Forelimb muscle (tissue), 1 donor: ENCODE measurements around the gene UBE2J2. TPM values are rescaled to one million over a fixed set of nuclear protein-coding genes. Genes with fewer than 3 reads are reported as not detected.

Experiments used
- DNase-seq: peaks from one replicate; pipeline ENCODE4 v3.0.0-alpha.2; 2013; ENCODE audit warnings: low read depth
- polyA plus RNA-seq: library from polyadenylated mRNA; unstranded; fragments of 120-200 nt; gene quantifications from one replicate; pipeline ENCODE4 v1.2.1, GENCODE V29; 2013; ENCODE audit not compliant: insufficient read length

Gene UBE2J2
- polyA plus RNA-seq, 1 donor = 38.8 TPM

DNA sequence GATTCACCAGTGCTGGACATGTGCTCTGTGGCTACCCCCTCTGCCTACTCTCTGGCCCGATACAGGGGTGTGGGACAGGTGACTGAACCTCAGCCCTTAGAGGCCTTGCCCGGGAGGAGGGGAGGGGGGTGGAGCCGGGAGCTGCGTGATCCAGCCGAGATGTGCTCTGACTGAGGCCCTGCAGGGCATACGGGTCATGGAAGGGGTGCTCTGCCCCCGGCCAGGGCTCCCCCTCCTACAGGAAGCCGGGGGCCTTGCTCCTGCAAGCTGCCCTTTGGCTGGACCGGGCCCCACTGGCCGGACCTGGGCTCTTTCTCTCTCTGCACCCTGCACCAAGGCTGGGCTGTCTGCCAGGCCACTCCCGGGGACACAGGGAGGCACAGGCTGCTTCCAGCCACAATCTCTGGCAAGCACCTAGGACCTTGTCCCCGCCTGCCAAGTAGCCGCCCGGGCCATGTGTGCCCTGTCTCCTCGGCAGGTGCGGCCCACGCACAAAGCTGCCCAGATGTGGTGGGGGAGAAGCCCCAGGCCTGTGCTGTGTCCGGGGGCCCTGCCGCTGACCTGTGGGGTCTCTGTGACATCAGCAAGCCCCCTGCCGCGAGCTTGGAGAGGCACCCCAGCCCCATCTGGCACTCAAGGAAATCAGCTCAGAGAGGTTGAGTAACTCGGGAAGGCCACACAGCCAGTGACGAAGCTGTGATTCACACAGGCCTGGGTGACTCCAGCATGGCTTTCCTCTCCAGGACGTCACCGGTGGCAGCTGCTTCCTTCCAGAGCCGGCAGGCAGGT is 8.1 kb upstream of the UBE2J2 start:
- DNase-seq = no peak

- no peak for DNase-seq
These were observed 7.3 kb upstream of the UBE2J2 start for GRCh38 chr1:1280782-1281481.

DNA sequence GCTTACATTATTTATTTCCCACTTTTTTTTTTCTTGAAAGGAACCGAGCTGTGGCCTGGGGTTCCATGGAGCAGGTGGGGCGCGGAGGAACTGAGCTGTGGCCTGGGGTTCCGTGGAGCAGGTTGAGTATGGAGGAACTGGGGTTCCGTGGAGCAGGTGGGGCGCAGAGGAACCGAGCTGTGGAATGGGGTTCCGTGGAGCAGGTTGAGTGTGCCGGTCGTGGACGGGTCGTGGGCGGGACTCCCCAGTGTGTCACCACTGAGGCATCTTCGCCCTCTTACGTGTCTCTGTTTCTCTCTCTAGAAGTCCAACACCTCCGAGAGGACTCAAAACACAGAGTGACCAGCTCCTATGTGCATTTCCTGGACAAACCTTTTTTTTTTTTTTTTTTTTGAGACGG is 5.4 kb upstream of the UBE2J2 start:
- no peak for DNase-seq

DNA sequence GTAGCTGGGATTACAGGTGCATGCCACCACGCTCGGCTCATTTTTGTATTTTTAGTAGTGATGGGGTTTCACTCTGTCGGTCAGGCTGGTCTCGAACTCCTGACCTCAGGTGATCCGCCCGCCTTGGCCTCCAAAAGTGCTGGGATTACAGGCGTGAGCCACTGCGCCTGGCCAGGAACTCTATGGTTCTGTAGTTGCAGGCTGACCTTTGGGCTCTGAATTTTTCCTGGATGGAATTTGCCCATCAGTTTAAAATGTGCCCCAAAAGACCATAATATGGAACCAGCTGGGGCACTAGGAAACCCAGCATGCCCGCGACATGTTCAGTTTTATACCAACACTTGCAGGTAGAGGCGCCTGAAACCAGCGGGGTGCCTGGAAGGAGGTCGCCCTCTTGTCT is 5.0 kb upstream of the UBE2J2 start:
- no peak for DNase-seq

- DNase-seq = no peak
These were observed 2.2 kb upstream of the UBE2J2 start for GRCh38 chr1:1275836-1276235.

GRCh38 chr1:1274931-1275431 is 1.3 kb upstream of the UBE2J2 start:
- DNase-seq = no peak

DNA sequence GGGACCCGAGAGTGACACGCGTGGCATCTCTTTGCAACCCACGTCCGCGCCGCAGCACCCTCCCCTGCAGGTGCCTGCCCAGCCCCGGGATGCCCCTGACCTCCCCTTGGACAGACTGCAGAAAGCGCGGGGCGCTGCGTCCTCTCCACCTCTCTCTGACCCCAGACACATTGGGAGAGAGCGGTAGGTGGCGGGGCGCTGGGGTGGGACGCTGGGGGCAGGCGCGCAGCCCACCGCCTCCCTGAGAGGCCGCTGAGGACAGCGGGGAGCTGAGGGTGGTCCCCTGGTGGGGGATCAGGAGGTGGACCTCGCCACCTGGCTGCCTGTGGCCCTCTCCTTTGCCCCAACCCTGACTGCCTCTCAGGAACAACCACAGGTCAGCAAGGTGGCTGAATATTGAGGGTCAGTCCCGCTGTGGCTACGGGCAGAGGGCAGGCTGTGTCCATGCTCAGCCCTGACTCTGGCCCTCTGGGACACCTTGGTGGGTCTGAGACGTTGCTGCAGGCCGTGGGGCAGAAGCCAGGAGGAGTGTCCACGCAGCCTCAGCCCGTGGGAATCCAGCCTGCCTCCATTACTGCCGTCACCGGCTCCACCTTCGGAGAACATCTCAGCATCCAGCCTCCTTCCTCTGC is 761 bp upstream of the UBE2J2 start:
- DNase-seq = no peak

DNA sequence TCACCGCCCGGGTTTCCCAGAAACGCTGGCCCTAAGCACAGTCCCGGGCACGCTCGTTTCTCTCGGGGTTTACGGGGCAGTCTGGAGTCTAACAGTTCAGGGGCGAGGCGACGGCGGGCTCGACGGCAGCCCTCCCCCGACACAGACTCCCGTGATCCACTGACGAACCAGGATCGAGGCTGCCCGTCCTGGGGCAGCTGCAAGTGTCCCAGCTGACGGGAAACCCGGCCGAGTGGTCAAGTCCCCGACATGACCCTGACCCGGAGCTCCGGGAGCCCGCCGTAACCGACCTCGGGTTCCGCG is 494 bp downstream of the UBE2J2 start:
- no peak for DNase-seq

GRCh38 chr1:1272341-1273208 is 1.1 kb downstream of the UBE2J2 start:
- DNase-seq = no peak

DNA sequence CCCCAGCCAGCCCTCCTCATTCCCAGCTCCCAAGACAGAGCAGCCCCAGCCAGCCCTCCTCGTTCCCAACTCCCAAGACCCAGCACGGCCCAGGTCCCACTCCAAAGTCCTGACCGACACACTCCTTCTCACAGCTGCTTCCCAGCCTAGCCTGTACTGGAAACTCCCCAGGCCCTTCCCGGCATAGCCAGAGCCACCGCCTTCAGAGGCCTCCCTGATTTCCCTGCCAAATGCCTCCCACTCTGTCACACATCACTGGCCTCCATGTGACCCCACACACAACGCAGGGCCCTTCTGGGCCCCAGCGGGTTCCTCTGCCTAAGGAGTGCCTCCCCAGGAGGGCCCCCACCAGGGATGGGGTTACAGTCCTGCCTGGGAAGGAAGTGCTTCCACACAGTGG is 2.8 kb downstream of the UBE2J2 start:
- no peak for DNase-seq

- DNase-seq = no peak
These were observed 5.4 kb downstream of the UBE2J2 start for GRCh38 chr1:1268284-1268682.

- no peak for DNase-seq
These were observed 6.0 kb downstream of the UBE2J2 start for GRCh38 chr1:1267488-1268283.

GRCh38 chr1:1264868-1265272 is 8.8 kb downstream of the UBE2J2 start:
- no peak for DNase-seq

GRCh38 chr1:1264026-1264425 is 9.6 kb downstream of the UBE2J2 start:
- DNase-seq = no peak

GRCh38 chr1:1262758-1263157 is 10.9 kb downstream of the UBE2J2 start:
- no peak for DNase-seq

DNA sequence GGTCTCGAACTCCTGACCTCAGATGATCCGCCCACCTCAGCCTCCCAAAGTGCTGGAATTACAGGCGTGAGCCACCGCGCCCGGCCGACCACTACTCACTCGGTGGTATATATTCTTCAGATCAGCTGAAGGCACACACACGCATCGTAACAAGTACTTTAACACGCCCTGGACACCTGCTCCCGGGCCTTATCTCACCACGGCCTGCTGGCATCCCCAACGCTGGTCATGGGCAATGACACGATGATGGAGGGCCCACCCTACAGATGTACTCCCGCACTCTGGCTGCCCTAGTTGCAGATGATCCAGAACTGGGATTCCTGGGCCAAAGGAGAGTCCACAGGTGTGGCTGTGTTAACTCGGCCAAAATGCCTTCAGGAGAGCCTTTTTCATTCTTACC is 11.6 kb downstream of the UBE2J2 start:
- DNase-seq = no peak

- DNase-seq = no peak
These were observed 12.7 kb downstream of the UBE2J2 start for GRCh38 chr1:1260843-1261560.

DNA sequence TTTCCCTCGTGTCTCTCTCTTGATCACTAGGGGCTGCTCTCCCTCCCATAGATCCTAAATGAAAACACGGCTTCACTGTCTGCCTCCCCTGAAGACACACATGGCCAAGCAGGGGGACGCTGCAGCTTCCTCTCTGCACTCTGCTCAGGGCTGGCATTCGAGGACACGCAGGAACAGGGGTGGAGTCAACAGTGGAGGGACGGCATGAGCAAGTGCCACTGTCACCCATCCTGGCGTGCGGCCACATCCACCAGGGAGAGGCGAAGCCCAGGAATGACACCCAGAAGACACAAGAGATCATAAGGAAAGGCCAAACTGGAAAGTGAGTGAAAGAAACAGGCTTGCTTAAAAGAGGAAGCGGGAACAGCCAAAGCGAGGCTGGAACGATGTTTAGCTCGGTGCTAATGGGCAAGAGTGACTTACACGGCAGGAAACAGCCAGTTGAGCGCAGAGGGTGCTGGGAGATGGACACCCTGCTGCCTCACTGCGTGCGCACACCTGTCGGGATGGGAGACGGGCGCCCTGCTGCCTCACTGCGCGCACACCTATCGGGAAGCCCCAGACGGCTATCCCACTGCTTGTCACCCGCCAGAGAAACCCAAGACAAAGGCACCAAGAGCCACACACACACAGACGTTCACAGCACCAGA is 13.6 kb downstream of the UBE2J2 start:
- DNase-seq = no peak

DNA sequence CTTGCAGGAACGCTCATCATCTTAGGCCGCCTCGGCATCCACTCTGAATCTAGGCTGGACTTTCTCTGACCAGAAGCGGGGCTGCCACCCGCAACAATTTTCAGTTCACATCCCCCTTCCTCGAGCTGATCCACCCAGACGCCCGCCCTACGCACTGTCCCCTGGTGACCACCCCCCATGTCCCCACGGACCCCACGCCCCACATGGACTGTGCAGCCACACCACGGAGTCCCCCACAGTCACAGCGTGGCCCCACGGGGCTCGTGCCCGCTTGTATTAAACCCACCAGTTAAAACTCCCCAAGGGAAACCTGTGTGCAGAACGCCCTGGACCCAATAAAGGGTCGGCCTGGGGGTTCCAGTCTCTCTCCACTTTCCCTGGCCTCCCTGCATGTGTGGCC is 14.1 kb downstream of the UBE2J2 start:
- DNase-seq = no peak

GRCh38 chr1:1259119-1259488 is 14.6 kb downstream of the UBE2J2 start:
- no peak for DNase-seq
